Astrocyte (in vitro differentiated cells and primary cell): ENCODE results near the gene EHBP1. TPM values are rescaled to one million over a fixed set of nuclear protein-coding genes. Genes with fewer than 3 reads are reported as not detected.

Experiments
- DNase-seq: peaks from one replicate; pipeline ENCODE4 v3.0.0-alpha.2; 2010; ENCODE audit warnings: low read depth
- FAIRE-seq: peaks from 2 replicates; lab custom pipeline; 2011; peaks lifted over from hg19 to GRCh38; lab: Jason Lieb, UNC
- H2AFZ ChIP-seq: 2 replicates; pipeline ENCODE4 v1.6.0; 2012; ENCODE audit warnings: low read depth, low read length, inconsistent platforms
- H3K27ac ChIP-seq: 2 replicates; pipeline ENCODE4 v1.5.1; 2011; ENCODE audit warnings: low read depth, low read length, inconsistent platforms
- H3K27me3 ChIP-seq: 2 replicates; pipeline ENCODE4 v1.6.0; 2011; ENCODE audit warnings: low read length, inconsistent platforms; ENCODE audit not compliant: insufficient read depth
- H3K36me3 ChIP-seq: 2 replicates; pipeline ENCODE4 v1.5.1; 2011; ENCODE audit warnings: low read length, inconsistent platforms; ENCODE audit not compliant: insufficient read depth
- H3K4me1 ChIP-seq: 2 replicates; pipeline ENCODE4 v1.5.1; 2011; ENCODE audit warnings: low read length, inconsistent platforms; ENCODE audit not compliant: insufficient read depth
- H3K4me2 ChIP-seq: 2 replicates; pipeline ENCODE4 v1.6.0; 2012; ENCODE audit warnings: low read length, inconsistent platforms
- H3K4me3 ChIP-seq: 2 replicates; pipeline ENCODE4 v1.5.1; 2011; ENCODE audit warnings: low read depth, mild to moderate bottlenecking, low read length, inconsistent platforms; ENCODE audit not compliant: insufficient read depth
- H3K79me2 ChIP-seq: 2 replicates; pipeline ENCODE4 v1.6.0; 2012; ENCODE audit warnings: mild to moderate bottlenecking, low read length, inconsistent platforms; ENCODE audit not compliant: insufficient read depth
- H3K9ac ChIP-seq: 2 replicates; pipeline ENCODE4 v1.6.0; 2012; ENCODE audit warnings: mild to moderate bottlenecking, low read length, inconsistent platforms
- H3K9me3 ChIP-seq: 2 replicates; pipeline ENCODE4 v1.5.1; 2012; ENCODE audit warnings: low read depth, mild to moderate bottlenecking, low read length, inconsistent platforms; ENCODE audit not compliant: insufficient read depth
- H4K20me1 ChIP-seq: 2 replicates; pipeline ENCODE4 v1.6.0; 2012; ENCODE audit warnings: low read length, inconsistent platforms; ENCODE audit not compliant: insufficient read depth
- H3K27ac Mint-ChIP-seq: one replicate; pipeline ENCODE4 v1.8.0; 2021; ENCODE audit warnings: mild to moderate bottlenecking, mixed read lengths; ENCODE audit not compliant: unreplicated experiment
- H3K27me3 Mint-ChIP-seq: one replicate; pipeline ENCODE4 v1.8.0; 2021; ENCODE audit warnings: low read depth, mixed read lengths; ENCODE audit not compliant: unreplicated experiment
- H3K36me3 Mint-ChIP-seq: one replicate; pipeline ENCODE4 v1.8.0; 2021; ENCODE audit warnings: low read depth, mixed read lengths; ENCODE audit not compliant: unreplicated experiment
- H3K4me1 Mint-ChIP-seq: one replicate; pipeline ENCODE4 v1.8.0; 2021; ENCODE audit warnings: low read depth, mixed read lengths; ENCODE audit not compliant: unreplicated experiment
- H3K4me3 Mint-ChIP-seq: one replicate; pipeline ENCODE4 v1.8.0; 2021; ENCODE audit warnings: mild to moderate bottlenecking, moderate library complexity, mixed read lengths; ENCODE audit not compliant: unreplicated experiment
- H3K9me3 Mint-ChIP-seq: one replicate; pipeline ENCODE4 v1.8.0; 2021; ENCODE audit warnings: mild to moderate bottlenecking, mixed read lengths; ENCODE audit not compliant: unreplicated experiment
- CTCF ChIP-seq: IDR thresholded peaks from 2 replicates; pipeline ENCODE4 v1.5.1; 2011; ENCODE audit warnings: low read depth, mild to moderate bottlenecking, inconsistent platforms, low read length, moderate library complexity; ENCODE audit not compliant: insufficient read depth
- EZH2 ChIP-seq: IDR thresholded peaks from 2 replicates; pipeline ENCODE4 v1.6.1; 2012; ENCODE audit warnings: mild to moderate bottlenecking, low read length, inconsistent platforms; ENCODE audit not compliant: insufficient read depth
- total RNA-seq: library from RNA; stranded (reverse); gene quantifications from 2 replicates; pipeline ENCODE4 v1.2.1, GENCODE V29; 2021

The EHBP1 gene
- total RNA-seq, 1 donor from 2014 or later, result 44.1 TPM

DNA sequence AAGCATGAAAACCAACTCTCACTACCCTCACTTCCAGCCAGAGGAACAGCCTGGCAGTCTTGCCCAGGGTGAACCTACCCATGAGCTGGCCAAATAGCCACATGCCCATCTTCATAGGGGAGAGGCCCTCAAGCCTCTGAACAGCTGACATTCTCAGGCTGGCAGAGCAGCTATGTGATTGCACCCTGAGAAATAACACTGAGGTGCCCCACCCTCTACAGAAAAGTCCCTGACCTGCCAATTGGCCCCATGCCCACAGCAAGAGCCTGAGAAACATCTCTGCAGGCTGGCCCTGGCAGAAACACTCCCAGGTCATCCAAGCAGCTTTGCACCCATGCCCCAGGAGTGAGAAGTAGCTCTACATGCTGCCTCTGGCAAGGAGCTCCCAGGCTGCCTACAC lies 217.7 kb downstream of the EHBP1 start:
- no peak overlapping the region for H3K9ac ChIP-seq
- H3K9me3 ChIP-seq, result peaks cover 4% of the 10 kb centered on the region
- peaks cover 23% of the 10 kb centered on the region for H3K9me3 Mint-ChIP-seq
- H3K4me1 ChIP-seq, result no peaks in the 10 kb centered on the region
- H3K4me3 Mint-ChIP-seq, result no peak overlapping the region
- FAIRE-seq (no peak), DNase-seq (no peak)
- H4K20me1 ChIP-seq, result no peaks in the 10 kb centered on the region
- H3K27ac ChIP-seq, result no peak overlapping the region
- peaks cover 3% of the 10 kb centered on the region for H3K36me3 ChIP-seq
- TF ChIP-seq EZH2 (no peak), CTCF (no peak)
- no peaks in the 10 kb centered on the region for H3K27me3 Mint-ChIP-seq
- H2AFZ ChIP-seq, result no peak overlapping the region
- no peak overlapping the region for H3K4me3 ChIP-seq
- H3K4me2 ChIP-seq, result no peak overlapping the region
- H3K27me3 ChIP-seq, result no peaks in the 10 kb centered on the region
- peaks cover 7% of the 10 kb centered on the region for H3K4me1 Mint-ChIP-seq
- no peaks in the 10 kb centered on the region for H3K79me2 ChIP-seq
- H3K27ac Mint-ChIP-seq, result no peak overlapping the region
- H3K36me3 Mint-ChIP-seq, result peaks cover 35% of the 10 kb centered on the region

- H3K36me3 ChIP-seq, result peaks cover 3% of the 10 kb centered on the region
- TF ChIP-seq EZH2 (no peak), CTCF (no peak)
- peaks cover 4% of the 10 kb centered on the region for H3K9me3 ChIP-seq
- H3K9ac ChIP-seq, result no peak overlapping the region
- no peak overlapping the region for H3K27ac ChIP-seq
- no peak overlapping the region for H2AFZ ChIP-seq
- no peak overlapping the region for H3K4me3 Mint-ChIP-seq
- no peaks in the 10 kb centered on the region for H3K27me3 ChIP-seq
- H3K27ac Mint-ChIP-seq, result no peak overlapping the region
- FAIRE-seq (no peak), DNase-seq (no peak)
- peaks cover 7% of the 10 kb centered on the region for H3K4me1 Mint-ChIP-seq
- peaks cover 23% of the 10 kb centered on the region for H3K9me3 Mint-ChIP-seq
- no peaks in the 10 kb centered on the region for H3K4me1 ChIP-seq
- no peaks in the 10 kb centered on the region for H4K20me1 ChIP-seq
- H3K4me3 ChIP-seq, result no peak overlapping the region
- H3K79me2 ChIP-seq, result no peaks in the 10 kb centered on the region
- no peaks in the 10 kb centered on the region for H3K27me3 Mint-ChIP-seq
- H3K4me2 ChIP-seq, result no peak overlapping the region
- peaks cover 32% of the 10 kb centered on the region for H3K36me3 Mint-ChIP-seq
Observed at GRCh38 chr2:62923881-62924280, 218.4 kb downstream of the EHBP1 start.

GRCh38 chr2:62928015-62928414 lies 222.5 kb downstream of the EHBP1 start:
- H3K36me3 Mint-ChIP-seq, result peaks cover 19% of the 10 kb centered on the region
- Histone ChIP-seq H3K4me1 (no peaks in the 10 kb centered on the region), H3K9ac (no peak overlapping the region), H3K4me2 (no peak overlapping the region), H3K36me3 (no peaks in the 10 kb centered on the region), H2AFZ (no peak overlapping the region), H4K20me1 (no peaks in the 10 kb centered on the region), H3K9me3 (peaks cover 4% of the 10 kb centered on the region), H3K27ac (no peak overlapping the region), H3K79me2 (no peaks in the 10 kb centered on the region), H3K4me3 (no peak overlapping the region), H3K27me3 (no peaks in the 10 kb centered on the region)
- no peak overlapping the region for H3K4me3 Mint-ChIP-seq
- H3K4me1 Mint-ChIP-seq, result no peaks in the 10 kb centered on the region
- TF ChIP-seq CTCF (no peak), EZH2 (no peak)
- H3K27ac Mint-ChIP-seq, result no peak overlapping the region
- H3K9me3 Mint-ChIP-seq, result peaks cover 11% of the 10 kb centered on the region
- no peak for FAIRE-seq
- no peak for DNase-seq
- H3K27me3 Mint-ChIP-seq, result no peaks in the 10 kb centered on the region
